ENCODE data around the gene ZNF521.
"Not testable (repeated sequence)": the region's sequence is repeated elsewhere in the genome, so short reads cannot be mapped to it uniquely, and the experiment has no call there.

The ZNF521 gene

GRCh38 chr18:25044694-25045093 lies 307.3 kb downstream of the ZNF521 start:
- in situ Hi-C loops (cut with MboI; ENCODE audit: low pct_unique_long_range_greater_than_20kb, low sequenced_read_pairs, unreplicated experiment), result no loop called here
- no peak for DNase-seq (ENCODE audit: low spot score)
- TF ChIP-seq CTCF (IDR thresholded peaks at IDR 0.05; ENCODE audit: extremely low read depth, insufficient read depth, missing control alignments), result no peak

GRCh38 chr18:25043104-25043503 lies 308.9 kb downstream of the ZNF521 start:
- no peak for TF ChIP-seq CTCF (IDR thresholded peaks at IDR 0.05; ENCODE audit: extremely low read depth, insufficient read depth, missing control alignments)
- no peak for DNase-seq (ENCODE audit: low spot score)

GRCh38 chr18:25042641-25043051 lies 309.3 kb downstream of the ZNF521 start:
- DNase-seq (ENCODE audit: low spot score), result no peak
- in situ Hi-C loops (cut with MboI; ENCODE audit: low pct_unique_long_range_greater_than_20kb, low sequenced_read_pairs, unreplicated experiment), result no loop called here
- no peak for TF ChIP-seq CTCF (IDR thresholded peaks at IDR 0.05; ENCODE audit: extremely low read depth, insufficient read depth, missing control alignments)

More at GRCh38 chr18:25043104-25043503, 308.9 kb downstream of the ZNF521 start:
- in situ Hi-C loops (cut with MboI; ENCODE audit: low pct_unique_long_range_greater_than_20kb, low sequenced_read_pairs, unreplicated experiment), result no loop called here

- in situ Hi-C loops (cut with MboI; ENCODE audit: low pct_unique_long_range_greater_than_20kb, low sequenced_read_pairs, unreplicated experiment), result no loop called here
- TF ChIP-seq CTCF (IDR thresholded peaks at IDR 0.05; ENCODE audit: extremely low read depth, insufficient read depth, missing control alignments), result no peak
- no peak for DNase-seq (ENCODE audit: low spot score)
Measured at GRCh38 chr18:25039781-25040180, 312.2 kb downstream of the ZNF521 start.

GRCh38 chr18:25038261-25038660 lies 313.7 kb downstream of the ZNF521 start:
- no peak for DNase-seq (ENCODE audit: low spot score)
- in situ Hi-C loops (cut with MboI; ENCODE audit: low pct_unique_long_range_greater_than_20kb, low sequenced_read_pairs, unreplicated experiment), result no loop called here
- TF ChIP-seq CTCF (IDR thresholded peaks at IDR 0.05; ENCODE audit: extremely low read depth, insufficient read depth, missing control alignments), result no peak

GRCh38 chr18:25033747-25034471 lies 318.1 kb downstream of the ZNF521 start:
- in situ Hi-C loops (cut with MboI; ENCODE audit: low pct_unique_long_range_greater_than_20kb, low sequenced_read_pairs, unreplicated experiment), result no loop called here
- DNase-seq (ENCODE audit: low spot score), result no peak
- no peak for TF ChIP-seq CTCF (IDR thresholded peaks at IDR 0.05; ENCODE audit: extremely low read depth, insufficient read depth, missing control alignments)

GRCh38 chr18:25033175-25033574 lies 318.8 kb downstream of the ZNF521 start:
- in situ Hi-C loops (cut with MboI; ENCODE audit: low pct_unique_long_range_greater_than_20kb, low sequenced_read_pairs, unreplicated experiment); DNase-seq (ENCODE audit: low spot score): not testable (repeated sequence)
